HEK293 (cell line): ENCODE results near the gene GPSM1.

ENCODE experiments used
- ZFP37 ChIP-seq: fragments of 450-650 bp; formaldehyde crosslinking; IDR thresholded peaks from 2 replicates; pipeline ENCODE4 v1.5.1; 2016; ENCODE audit warnings: missing biosample characterization, missing genetic modification characterization
- ZNF37A ChIP-seq: fragments of 450-650 bp; IDR thresholded peaks from 2 replicates; pipeline ENCODE4 v1.5.1; 2018; ENCODE audit warnings: missing biosample characterization, missing genetic modification characterization

DNA sequence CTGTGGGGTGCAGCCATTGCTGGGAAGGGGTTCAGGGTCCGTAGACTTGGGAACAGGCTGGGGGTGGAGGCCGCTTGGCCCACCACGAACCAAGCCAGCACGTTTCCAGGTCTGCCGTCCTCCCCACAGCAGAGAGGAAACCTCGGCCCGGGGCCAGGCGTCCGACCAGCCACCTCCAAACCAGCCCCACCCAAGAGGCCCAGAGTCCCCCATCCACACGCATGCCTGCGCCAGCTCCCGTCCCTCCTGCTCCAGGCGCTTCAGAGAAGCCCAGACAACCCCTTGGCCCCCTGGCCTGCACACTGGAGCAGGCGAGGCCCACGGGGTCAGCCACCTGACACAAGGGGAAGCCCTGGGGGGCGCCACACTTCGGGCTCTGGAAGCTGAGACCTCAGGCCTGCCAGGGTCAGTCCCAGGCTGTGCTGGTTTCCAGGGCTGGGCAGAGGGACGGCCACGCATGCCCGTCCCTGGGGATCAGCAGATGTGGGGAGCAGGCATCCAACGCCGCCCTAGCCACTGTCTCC is 29.9 kb downstream of the GPSM1 start:
- TF ChIP-seq ZNF37A (tag by site-specific recombination) (no peak), ZFP37 (tag by site-specific recombination) (no peak)
